AG04449 (cell line): ENCODE results near the gene P4HB.
"Not testable (repeated sequence)": the region's sequence is repeated elsewhere in the genome, so short reads cannot be mapped to it uniquely, and the experiment has no call there.

ENCODE experiments used
- CTCF ChIA-PET: fragments of 350-600 bp; formaldehyde crosslinking; extraction: SDS; loops from one replicate; lab custom pipeline; 2021; ENCODE audit warnings: antibody characterized with exemption; lab: Yijun Ruan, JAX
- POLR2A ChIA-PET: fragments of 400-600, 350-600 bp; formaldehyde crosslinking; extraction: SDS; loops from one replicate; lab custom pipeline; 2020; ENCODE audit warnings: antibody characterized with exemption, inconsistent platforms; lab: Yijun Ruan, JAX
- DNase-seq: peaks from one replicate; pipeline ENCODE4 v3.0.0-alpha.2; 2010; ENCODE audit warnings: low read depth, low spot score
- H3K4me3 ChIP-seq: 2 replicates; pipeline ENCODE4 v1.5.1; 2011; ENCODE audit warnings: low read depth, mild to moderate bottlenecking, control low read depth, low read length
- TF ChIP-seq, protein P1 (sequence below): IDR thresholded peaks from one replicate; pipeline ENCODE4 v1.5.1; 2011; ENCODE audit warnings: mild to moderate bottlenecking, moderate library complexity, low read length, control low read depth, inconsistent platforms; ENCODE audit not compliant: insufficient read depth; ENCODE audit errors: missing control alignments

Gene P4HB

DNA sequence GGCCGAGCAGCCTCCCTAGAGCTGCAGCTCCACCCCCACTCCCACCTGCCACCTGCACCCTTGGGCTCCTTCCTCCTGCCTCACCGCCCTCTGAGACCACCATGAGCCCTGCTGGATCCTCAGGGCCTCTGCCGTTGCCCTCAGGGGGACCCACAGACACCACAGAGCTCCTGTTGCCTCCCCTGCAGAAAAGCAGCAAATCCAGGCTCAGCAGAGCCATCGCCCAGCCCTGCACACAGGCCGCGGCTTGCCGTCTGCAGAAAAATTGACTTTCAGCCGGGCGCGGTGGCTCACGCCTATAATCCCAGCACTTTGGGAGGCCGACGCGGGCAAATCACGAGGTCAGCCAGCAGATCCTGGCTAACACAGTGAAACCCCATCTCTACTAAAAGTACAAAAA is 18.5 kb downstream of the P4HB start:
- no peak overlapping the region for H3K4me3 ChIP-seq
- ChIA-PET POLR2A (interaction anchor here (1.1 to 1.6 kb wide), 3 partner anchors 9 to 111 kb away, joined by 3 to 6 read pairs (median 5); partner anchors contain the start of gene MCRIP1), CTCF (interaction anchor here (0.7 to 2.9 kb wide), 3 partner anchors 8 to 241 kb away, joined by 3 to 12 read pairs (median 9); partner anchors contain the start of genes MCRIP1 and PPP1R27)
- no peak for DNase-seq
- TF ChIP-seq, protein P1, sequence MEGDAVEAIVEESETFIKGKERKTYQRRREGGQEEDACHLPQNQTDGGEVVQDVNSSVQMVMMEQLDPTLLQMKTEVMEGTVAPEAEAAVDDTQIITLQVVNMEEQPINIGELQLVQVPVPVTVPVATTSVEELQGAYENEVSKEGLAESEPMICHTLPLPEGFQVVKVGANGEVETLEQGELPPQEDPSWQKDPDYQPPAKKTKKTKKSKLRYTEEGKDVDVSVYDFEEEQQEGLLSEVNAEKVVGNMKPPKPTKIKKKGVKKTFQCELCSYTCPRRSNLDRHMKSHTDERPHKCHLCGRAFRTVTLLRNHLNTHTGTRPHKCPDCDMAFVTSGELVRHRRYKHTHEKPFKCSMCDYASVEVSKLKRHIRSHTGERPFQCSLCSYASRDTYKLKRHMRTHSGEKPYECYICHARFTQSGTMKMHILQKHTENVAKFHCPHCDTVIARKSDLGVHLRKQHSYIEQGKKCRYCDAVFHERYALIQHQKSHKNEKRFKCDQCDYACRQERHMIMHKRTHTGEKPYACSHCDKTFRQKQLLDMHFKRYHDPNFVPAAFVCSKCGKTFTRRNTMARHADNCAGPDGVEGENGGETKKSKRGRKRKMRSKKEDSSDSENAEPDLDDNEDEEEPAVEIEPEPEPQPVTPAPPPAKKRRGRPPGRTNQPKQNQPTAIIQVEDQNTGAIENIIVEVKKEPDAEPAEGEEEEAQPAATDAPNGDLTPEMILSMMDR: no peak

DNA sequence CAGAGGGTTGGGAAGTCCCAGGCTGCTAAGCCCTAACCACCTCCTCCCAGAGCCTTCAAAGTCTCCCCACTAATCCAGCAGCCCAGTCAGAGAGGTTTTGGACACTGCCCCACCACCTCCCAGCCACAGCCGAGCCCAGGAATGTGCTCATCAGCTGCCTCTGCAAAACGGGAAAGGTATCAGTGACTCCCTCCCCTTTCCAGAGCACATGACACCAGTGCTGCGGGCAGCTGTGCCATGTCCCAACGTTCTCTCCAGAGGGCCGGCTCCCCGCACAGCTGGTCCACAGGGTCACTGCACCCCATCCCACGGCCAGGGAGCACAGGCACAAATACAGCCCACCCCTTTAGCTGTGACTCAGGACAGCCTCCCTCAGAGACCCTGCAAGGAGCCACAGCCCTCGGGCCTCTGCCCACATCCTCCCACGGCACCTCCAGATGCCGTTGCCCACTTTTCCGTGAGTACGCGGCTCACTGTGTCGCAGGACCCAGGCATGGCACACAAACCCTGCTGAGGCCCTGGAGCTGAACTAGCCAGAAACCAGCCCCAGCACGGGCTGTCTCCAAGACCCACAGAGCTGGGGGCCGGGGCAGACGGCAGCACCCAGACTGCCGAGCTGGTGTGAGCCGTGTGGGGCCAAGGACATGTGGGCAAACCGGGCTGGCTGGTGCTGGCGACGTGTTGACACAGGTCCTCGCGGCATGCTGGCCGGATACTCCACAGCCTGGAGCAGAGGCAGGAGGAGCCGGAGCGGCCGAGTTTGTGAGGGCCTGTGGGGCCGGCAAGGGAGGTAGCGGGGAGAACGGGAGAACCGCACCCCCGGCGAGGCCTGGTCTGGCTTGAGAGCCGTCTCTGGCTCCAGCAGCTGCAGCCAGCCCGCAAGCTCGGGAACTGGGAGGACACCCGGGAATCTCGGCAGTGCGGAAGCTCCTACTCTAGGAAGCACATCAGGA is 19.2 kb downstream of the P4HB start:
- DNase-seq: no peak
- H3K4me3 ChIP-seq: no peak overlapping the region
- ChIA-PET CTCF (interaction anchor here (0.7 to 2.9 kb wide), 2 partner anchors 12 to 240 kb away, joined by 3 to 12 read pairs; no protein-coding TSS in a partner anchor), POLR2A (interaction anchor here (0.5 to 1.6 kb wide), 6 partner anchors 8 to 142 kb away, joined by 3 to 6 read pairs (median 4); partner anchors contain the start of gene MCRIP1)
- TF ChIP-seq, protein P1: no peak

- CTCF ChIA-PET, H3K4me3 ChIP-seq, DNase-seq: not testable (repeated sequence)
- POLR2A ChIA-PET: interaction anchor here (1.1 kb wide), 1 partner anchor 15 kb away, joined by 3 read pairs; no protein-coding TSS in a partner anchor
Measured at GRCh38 chr17:81840059-81840458, 20.3 kb downstream of the P4HB start.

DNA sequence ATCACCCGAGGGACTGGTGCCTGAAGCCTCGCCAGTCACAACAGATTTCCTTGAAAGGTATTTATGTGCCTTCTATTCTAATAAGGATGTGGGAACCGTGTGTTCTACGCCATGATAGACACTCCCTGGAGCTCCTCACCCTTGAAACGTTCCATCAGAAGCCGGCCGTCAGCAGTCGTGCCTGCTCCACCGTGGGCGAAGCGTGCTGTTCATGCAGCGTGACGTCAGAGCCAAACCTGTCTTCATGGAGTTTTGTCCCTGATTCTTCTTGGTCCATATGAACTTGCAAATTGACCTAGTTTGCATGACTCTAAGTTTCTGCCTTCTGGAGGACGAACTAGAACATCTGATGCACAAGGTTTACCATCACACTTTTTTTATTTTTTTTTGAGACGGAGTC is 21.0 kb downstream of the P4HB start:
- TF ChIP-seq, protein P1: no peak
- no peak for DNase-seq
- CTCF ChIA-PET: interaction anchor here (1.4 kb wide), 1 partner anchor 106 kb away, joined by 4 read pairs; no protein-coding TSS in a partner anchor
- H3K4me3 ChIP-seq: no peak overlapping the region
- POLR2A ChIA-PET: no interaction called here

DNA sequence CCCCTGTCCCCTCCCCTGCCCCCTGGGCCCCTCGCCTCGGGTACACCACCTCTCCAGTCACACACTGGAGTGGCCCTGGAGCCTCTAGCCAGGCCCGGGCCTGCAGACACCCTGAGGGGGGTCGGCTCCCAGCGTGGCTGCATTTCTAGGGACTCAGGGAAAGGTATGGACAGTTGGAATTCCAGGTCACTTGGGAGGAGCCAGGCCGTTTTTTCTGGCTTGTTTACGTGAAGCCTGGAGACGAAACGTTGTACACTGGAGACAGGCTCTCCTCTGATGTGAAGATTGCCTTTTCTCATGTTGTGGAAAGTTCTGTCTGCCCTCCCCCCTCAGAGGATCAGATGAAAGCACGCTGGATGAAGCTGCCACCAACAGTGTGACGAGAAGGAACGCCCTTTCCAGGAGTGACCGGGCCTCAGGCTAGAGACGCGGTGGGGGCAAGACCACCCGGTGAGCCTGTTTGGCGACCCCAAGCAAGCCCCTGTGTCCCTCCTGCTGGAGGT is 21.5 kb downstream of the P4HB start:
- TF ChIP-seq, protein P1: no peak
- POLR2A ChIA-PET: no interaction called here
- no peak for DNase-seq
- no peak overlapping the region for H3K4me3 ChIP-seq
- CTCF ChIA-PET: interaction anchor here (1.4 kb wide), 1 partner anchor 106 kb away, joined by 4 read pairs; no protein-coding TSS in a partner anchor

- TF ChIP-seq, protein P1: no peak
- ChIA-PET CTCF (no interaction called here), POLR2A (interaction anchor here (0.5 kb wide), 1 partner anchor 22 kb away, joined by 3 read pairs; no protein-coding TSS in a partner anchor)
- no peak overlapping the region for H3K4me3 ChIP-seq
- no peak for DNase-seq
Measured at GRCh38 chr17:81837641-81838040, 22.7 kb downstream of the P4HB start.
